GM03348 (cell line): ENCODE results near the gene SFXN4.
A peak's percentile ranks its signal among the peaks of the same experiment; 100 is the strongest.
"Not testable (repeated sequence)": the region's sequence is repeated elsewhere in the genome, so short reads cannot be mapped to it uniquely, and the experiment has no call there.

Source experiments
- DNase-seq: peaks from one replicate; pipeline ENCODE4 v3.0.0; 2012; ENCODE audit warnings: low spot score

The SFXN4 gene

GRCh38 chr10:119190954-119191785, 25.7 kb upstream of the SFXN4 start:
- no peak for DNase-seq

DNA sequence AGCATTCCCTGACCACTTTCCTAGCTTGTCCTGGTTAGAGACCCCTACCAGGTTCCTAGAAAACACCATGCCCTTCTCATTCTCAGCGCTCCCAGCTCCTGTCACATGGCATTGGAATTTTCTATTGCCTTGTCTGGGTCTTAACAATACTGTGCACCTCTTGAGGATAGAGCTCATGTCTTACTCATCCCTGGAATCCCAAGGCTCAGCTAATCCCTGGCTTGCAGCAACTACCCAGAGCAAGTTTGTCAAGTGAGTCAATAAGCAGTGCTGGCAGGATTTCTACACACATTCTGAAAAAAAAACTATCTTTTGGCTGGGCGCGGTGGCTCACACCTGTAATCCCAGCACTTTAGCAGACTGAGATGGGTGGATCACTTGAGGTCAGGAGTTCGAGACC, 24.8 kb upstream of the SFXN4 start:
- peak; percentile 88 for DNase-seq

DNA sequence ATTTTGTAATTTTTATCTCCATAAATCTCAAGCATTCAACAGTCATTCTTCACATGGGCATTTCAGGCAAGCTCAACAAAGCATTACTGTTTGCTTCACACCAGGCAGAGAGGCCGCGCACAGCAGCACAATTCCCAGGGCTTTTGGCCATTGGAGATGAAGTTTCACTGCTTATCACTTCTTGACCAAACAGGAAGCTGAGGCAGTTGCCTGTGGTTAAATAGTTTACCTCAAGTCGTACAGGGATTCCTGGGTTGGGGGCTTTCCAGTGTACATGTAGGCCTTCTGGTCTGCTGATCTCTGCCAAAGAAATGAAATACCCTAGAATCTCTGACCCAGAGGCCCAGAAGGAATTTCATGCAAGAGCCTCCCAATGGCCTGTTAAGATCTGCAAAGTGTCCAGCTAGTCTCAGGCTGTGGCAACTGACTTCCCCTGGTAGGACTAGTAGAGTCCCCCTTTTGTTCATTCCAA, 24.3 kb upstream of the SFXN4 start:
- DNase-seq, result no peak

DNA sequence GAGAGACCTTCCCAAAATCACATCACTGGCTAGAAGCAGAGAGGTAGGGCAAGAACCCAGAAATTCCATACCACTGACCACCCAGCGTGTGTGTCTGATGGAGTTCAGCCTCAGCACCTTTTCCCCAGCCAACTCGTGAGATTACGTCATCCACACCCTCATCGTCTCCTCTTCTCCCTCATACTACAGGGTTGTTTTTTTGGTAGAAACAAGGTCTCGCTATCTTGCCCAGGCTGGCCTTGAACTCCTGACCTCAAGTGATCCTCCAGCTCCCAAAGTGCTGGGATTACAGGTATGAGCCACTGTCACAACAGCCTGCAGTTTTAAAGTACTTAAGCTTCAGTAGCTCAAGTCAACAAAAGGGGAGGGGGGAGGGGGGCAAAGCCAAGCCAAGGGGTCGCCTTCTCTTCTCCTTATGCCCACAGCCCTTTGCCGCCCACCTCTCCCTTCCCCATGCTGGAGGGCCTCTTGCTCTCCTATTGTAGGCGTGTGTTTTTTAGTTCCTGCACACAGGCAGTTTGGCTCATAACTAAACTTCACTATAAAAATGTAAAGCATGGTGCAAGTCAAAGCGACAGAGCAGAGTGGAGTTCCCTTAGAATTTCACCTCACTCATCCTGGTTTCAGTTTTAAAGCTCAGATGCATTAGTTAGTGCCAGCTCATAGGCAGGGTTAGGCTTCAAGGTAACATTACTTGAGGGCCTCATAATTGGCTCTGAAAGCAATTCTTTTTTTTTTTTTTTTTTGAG, 18.3 kb upstream of the SFXN4 start:
- DNase-seq, result no peak

GRCh38 chr10:119180850-119181400, 15.4 kb upstream of the SFXN4 start:
- DNase-seq, result not testable (repeated sequence)

DNA sequence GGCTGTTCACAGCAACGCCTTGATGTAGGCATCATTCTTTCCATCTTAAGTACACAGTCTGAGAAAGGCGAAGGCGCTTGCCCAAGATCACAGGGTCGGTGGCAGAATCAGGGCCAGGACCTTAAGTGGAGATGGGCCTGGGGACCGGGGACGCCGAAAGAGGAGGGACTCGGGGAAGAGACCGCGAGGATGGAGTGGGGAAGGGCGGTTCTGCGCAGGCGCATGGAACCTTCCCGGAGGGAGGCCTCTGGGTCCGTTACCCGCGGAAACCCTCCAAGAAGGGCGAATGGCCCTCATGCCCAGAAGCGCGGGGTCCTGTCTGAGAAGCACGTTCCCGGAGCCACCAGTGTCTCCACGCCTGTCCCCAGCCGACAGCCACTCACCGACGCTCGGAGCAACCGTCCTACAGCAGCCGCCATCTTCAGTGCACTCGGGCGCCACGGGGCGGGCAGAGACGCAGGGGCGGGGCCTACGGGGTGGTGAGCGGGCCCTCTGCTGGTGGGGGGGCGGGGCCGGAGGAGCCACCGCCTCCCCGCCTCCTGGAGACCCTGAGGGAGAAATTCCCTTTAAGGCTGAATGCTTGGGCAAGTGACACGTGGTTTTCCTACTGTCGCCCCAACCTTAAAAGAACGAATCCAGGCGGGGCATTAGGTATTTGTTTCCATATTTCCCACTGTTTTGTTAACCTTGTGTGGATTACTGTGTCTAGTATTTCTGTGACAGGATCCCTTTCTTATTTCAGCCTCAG, 13.0 kb upstream of the SFXN4 start, which contains the start of gene PRDX3:
PRDX3 (minus strand) TSS at position 441 of the 748 bp plus-strand sequence; CDS start at position 419, 22 bp downstream.
- DNase-seq, result peak; percentile 98

- DNase-seq, result no peak
Observed at GRCh38 chr10:119177708-119178371, 12.3 kb upstream of the SFXN4 start.

- DNase-seq, result no peak
Observed at GRCh38 chr10:119176166-119176565, 10.7 kb upstream of the SFXN4 start.

- no peak for DNase-seq
Observed at GRCh38 chr10:119174109-119174508, 8.6 kb upstream of the SFXN4 start.

GRCh38 chr10:119167041-119167440, 1.5 kb upstream of the SFXN4 start:
- DNase-seq, result no peak

- no peak for DNase-seq
Observed at GRCh38 chr10:119166564-119166963, 1.1 kb upstream of the SFXN4 start.

DNA sequence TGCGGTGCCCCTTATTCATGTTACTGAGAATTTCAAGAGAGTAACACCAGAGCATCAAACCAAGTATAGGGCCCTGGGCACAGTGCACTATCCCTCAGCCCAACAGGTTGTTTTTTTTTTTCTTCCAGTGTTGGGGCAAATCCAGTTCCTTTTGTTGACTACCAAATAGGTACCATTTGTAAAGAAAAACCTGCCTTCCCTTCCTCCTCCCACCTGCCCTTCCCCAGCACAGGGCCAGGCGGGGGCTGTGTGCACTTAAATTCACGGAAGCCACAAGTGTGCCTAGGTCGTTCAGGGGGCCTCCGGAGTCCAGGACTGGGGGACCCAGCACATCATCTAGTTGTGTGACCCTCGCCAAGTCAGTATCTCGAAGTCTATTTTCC, 595 bp upstream of the SFXN4 start:
- DNase-seq, result no peak

GRCh38 chr10:119162452-119163092, 2.9 kb downstream of the SFXN4 start:
- no peak for DNase-seq

DNA sequence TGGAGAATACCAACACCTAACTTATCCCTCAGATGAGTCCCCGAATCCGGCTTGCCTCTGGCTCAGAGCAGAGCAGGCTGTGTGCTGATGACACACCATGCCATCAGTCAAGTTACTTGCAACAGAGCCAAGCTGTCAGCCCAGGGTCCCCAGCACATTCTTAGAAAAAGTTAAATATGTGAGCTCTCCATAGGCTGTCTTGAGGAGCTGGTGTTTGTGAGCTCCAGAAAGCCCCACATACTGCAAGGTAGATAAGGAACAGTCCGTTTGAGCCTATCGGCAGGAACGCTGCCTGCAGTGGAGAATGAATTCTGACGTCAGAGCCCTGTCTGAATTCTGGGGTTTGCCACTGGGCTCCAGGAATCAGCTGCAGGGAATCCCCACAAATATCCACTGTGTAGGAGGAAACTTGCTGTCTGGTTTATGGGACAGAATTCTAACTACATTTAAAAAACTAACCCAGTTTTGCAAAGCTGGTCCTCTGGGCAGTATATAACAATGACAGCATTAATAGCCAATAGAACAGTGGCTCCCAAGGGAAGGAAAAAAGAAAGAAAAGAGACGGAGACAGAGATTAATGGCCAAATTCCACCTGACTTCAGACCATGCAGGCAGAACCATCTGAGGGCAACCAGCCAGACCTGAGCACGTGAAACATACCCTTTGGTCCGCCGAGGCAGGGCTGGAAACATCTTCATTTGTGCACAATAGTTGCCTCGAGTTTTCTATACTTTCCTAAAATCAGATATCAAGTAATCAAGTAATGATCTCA, 3.6 kb downstream of the SFXN4 start:
- no peak for DNase-seq

GRCh38 chr10:119159332-119159731, 6.2 kb downstream of the SFXN4 start:
- DNase-seq, result no peak

- DNase-seq, result no peak
Observed at GRCh38 chr10:119153661-119154060, 11.9 kb downstream of the SFXN4 start.

- no peak for DNase-seq
Observed at GRCh38 chr10:119153041-119153440, 12.5 kb downstream of the SFXN4 start.

DNA sequence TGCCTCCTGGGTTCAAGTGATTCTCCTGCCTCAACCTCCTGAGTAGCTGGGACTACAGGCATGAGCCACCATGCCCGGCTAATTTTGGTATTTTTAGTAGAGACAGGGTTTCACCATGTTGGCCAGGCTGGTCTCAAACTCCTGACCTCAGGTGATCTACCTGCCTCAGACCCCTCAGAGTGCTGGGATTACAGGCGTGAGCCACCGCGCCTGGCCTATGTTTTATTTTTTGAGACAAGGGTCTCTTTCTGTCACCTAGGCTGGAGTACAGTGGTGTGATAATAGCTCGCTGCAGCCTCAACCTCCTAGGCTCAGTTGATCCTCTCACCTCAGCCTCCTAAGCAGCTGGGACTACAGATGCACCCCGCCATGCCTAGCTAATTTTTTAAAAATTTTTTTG, 13.9 kb downstream of the SFXN4 start:
- DNase-seq, result not testable (repeated sequence)

DNA sequence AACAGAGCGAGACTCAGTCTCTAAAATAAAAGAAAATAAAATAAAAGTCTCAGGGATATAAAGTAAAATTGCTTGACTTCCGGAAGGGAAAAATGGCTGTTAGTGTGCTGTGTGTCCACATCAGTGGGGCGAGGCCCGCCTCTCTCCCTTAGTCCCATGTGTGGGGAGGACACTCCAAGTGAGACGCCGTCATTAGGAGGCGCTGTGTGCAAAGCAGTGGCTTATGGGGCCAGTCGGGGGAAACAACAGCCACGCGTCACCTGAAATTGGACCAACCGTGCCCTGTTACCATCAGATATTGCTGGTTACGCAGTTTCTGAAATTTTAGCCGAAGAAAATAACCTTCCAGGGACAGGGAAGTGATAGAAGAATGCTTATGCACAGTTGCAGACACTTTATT, 15.8 kb downstream of the SFXN4 start:
- DNase-seq, result no peak

- DNase-seq, result no peak
Observed at GRCh38 chr10:119149157-119149556, 16.4 kb downstream of the SFXN4 start.
